Measurements from ENCODE around the gene RAB13.
"Not testable (repeated sequence)": the region's sequence is repeated elsewhere in the genome, so short reads cannot be mapped to it uniquely, and the experiment has no call there.

The RAB13 gene

GRCh38 chr1:153985941-153986761 lies at the start of gene RAB13:
Gene RAB13 (minus strand): TSS chr1:153986339. CDS start chr1:153986236, 103 bp downstream.
- no peak for DNase-seq

- not testable (repeated sequence) for DNase-seq
These were observed 47.6 kb upstream of the RAB13 start for GRCh38 chr1:154033697-154034096.

GRCh38 chr1:154019940-154020339 lies 33.8 kb upstream of the RAB13 start:
- no peak for DNase-seq

GRCh38 chr1:154019269-154019668 lies 33.1 kb upstream of the RAB13 start:
- no peak for DNase-seq

- DNase-seq = no peak
These were observed 28.2 kb upstream of the RAB13 start for GRCh38 chr1:154014154-154014907.

GRCh38 chr1:154012543-154012942 lies 26.4 kb upstream of the RAB13 start:
- not testable (repeated sequence) for DNase-seq

- no peak for DNase-seq
These were observed 26.0 kb upstream of the RAB13 start for GRCh38 chr1:154012129-154012528.

- DNase-seq = no peak
These were observed 20.0 kb upstream of the RAB13 start for GRCh38 chr1:154006136-154006535.

- DNase-seq = no peak
These were observed 14.3 kb upstream of the RAB13 start for GRCh38 chr1:154000420-154000819.

- not testable (repeated sequence) for DNase-seq
These were observed 10.7 kb upstream of the RAB13 start for GRCh38 chr1:153996882-153997281.

GRCh38 chr1:153995640-153996039 lies 9.5 kb upstream of the RAB13 start:
- no peak for DNase-seq

GRCh38 chr1:153995202-153995601 lies 9.1 kb upstream of the RAB13 start:
- no peak for DNase-seq

- DNase-seq = no peak
These were observed 5.7 kb upstream of the RAB13 start for GRCh38 chr1:153991806-153992205.

GRCh38 chr1:153991151-153991630 lies 5.1 kb upstream of the RAB13 start:
- no peak for DNase-seq

- DNase-seq = peak; percentile 96
These were observed 4.5 kb upstream of the RAB13 start, which contains the start of gene RPS27 for GRCh38 chr1:153990468-153991150. Gene RPS27 (plus strand): TSS chr1:153990762. CDS start chr1:153990797, 35 bp downstream.

GRCh38 chr1:153987621-153988020 lies 1.5 kb upstream of the RAB13 start:
- DNase-seq = no peak

- no peak for DNase-seq
These were observed 712 bp downstream of the RAB13 start for GRCh38 chr1:153985341-153985912.

GRCh38 chr1:153984123-153984894 lies 1.8 kb downstream of the RAB13 start:
- DNase-seq = no peak

- DNase-seq = not testable (repeated sequence)
These were observed 4.4 kb downstream of the RAB13 start for GRCh38 chr1:153981735-153982134.

GRCh38 chr1:153979091-153979490 lies 7.0 kb downstream of the RAB13 start:
- not testable (repeated sequence) for DNase-seq

GRCh38 chr1:153978274-153978909 lies 7.7 kb downstream of the RAB13 start:
- no peak for DNase-seq
